ENCODE results near the gene MREG.

Gene MREG, protein sequence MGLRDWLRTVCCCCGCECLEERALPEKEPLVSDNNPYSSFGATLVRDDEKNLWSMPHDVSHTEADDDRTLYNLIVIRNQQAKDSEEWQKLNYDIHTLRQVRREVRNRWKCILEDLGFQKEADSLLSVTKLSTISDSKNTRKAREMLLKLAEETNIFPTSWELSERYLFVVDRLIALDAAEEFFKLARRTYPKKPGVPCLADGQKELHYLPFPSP
- total RNA-seq = 100 to 476 (median 233) reads per million in 18 experiments

DNA sequence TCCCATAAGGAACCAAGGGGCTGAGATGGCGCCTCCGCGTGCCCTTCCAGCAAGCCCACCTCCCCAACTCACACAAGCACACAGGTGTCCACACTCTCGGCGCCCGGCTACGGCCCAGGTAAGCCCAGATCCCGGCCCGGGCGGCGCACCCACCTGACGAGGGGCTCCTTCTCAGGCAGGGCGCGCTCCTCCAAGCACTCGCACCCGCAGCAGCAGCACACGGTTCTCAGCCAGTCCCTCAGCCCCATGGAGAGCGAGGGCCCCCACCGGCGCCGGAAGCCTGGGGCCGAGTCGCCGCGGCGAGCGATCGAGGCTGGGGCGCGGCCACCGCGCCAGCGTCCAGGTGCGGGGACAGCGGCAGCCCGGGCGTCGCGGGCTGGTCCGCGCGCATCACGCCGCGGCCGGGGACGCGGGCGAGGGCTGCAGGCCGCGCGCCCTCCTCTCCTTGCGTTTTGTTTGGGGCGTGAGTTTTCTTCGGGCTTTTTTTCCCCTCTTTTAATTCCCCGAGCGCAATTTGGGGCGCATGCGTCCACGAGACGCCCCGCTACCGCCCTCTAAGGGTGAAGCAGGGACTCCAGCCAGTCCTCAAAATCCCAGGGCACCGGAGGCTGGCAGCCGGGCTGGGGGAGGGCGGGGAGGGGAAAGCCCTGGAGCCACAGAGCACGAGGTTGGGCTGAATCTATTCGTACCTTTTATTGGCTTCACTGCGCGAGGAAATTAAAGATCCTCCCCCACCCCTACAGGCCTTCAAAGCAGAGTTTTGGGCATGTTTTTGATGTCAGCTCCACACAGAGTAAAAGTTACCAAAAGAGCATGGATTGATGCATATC, at the start of gene MREG:
MREG (minus strand) TSS at position 472 of the 830 bp plus-strand sequence; CDS start at position 248, 224 bp downstream.
- peak; percentile 83 to 92 for DNase-seq

DNA sequence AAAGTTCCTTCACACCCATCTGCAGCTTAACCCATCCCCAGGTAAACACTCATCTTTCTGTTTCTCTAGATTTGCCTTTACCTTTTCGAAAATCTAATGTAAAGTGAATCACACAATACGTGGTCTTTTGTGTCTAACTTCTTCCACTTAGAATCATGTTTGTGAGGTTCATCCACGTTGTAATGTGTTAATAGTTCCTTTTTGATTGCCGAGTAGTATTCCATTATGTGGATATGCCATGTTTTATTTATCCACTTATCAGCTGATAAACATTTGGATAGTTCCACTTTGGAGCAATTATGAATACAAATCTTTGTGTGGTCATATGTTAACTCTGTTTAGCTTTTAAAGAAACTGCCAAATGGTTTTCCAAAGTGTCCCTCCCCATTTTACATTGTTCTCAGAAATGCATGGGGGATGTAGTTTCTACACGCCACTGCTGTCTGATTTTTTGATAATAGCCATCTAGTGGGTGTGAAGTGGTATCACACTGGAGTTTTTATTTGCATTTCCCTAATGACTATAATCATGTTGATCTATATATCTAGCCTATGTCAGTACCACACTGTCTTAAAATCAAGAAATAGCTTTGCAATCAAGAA, 46.0 kb upstream of the MREG start:
- no peak for DNase-seq

DNA sequence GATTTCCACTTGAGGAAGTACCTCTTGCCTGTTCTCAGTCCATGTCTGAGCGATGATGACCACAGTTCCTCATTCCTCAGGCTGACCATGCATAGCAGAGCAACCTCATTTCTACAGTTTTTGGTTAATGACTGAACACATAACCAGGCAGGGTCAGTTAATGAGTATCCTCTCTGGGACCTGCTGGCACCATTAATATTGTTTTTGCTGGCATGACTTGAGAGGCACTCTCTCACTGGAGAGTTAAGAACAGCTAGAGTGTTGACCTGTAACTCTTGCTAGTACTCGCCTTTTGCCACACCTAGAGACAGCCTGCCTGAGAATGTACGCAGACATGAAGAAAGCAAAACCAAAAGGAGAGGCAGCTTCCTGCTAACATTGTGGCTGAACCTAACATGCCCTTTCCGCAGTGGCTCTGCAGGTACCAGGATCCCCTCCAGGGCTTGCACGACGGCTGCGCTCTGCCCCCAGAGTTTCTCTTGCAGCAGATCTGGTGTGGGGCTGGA, 44.4 kb upstream of the MREG start:
- peak; percentile 78 to 82 for DNase-seq

DNA sequence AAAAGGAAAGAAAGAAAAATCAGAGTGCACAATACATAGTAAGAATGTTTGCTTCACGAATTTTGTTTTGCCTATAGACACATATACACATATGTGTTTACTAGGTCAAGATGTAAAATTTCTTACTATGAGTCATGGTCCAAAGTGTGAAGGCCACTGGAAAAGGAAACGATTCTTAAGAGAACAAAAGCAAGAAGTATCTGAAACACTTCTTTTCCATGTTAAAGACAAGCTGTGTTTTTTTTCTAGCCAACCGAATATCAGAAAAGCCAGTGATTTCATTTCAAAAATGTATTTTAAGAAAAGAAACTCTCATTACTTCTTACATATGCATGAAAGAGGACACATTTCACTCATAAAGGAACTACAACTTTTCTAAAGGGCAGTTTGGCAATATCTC, 43.4 kb upstream of the MREG start:
- DNase-seq = peak in 1 of 2 donors; percentile 15

DNA sequence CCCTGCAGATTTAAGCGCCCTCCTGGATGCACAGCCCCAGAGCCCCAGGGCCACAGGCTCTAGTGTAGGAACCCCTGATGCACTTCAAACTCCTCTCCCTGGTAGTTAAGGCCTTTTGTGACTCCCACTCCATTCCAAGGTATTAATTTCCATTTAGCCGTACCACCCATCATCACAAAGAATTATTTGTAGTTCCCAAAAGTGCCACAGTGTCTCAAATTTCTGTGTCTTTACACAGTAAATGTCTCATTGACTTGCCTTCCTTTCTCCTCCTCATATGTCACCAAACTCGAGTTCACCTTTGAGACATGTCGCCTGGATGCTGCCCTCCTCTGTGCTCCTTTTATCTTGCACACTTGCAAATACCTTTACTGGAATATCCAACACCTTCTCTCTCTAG, 42.3 kb upstream of the MREG start:
- no peak for DNase-seq

DNA sequence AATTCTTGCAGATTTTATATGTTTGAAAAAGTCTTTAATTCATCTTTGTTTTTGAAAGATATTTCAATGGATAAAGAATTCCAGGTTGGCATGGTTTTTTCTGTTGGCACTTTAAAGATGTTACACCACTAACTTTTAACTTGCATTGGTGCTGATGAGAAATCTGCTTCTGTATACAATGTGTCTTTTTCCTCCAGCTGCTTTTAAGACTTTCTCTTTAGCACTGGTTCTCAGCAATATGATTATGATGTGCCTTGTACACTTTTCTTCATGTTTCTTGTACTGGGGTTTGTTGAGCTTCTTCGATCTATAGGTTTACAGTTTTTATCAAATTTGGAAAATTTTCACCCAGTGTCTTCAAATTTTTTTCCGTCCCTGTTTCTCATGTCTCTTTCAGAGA, 39.1 kb upstream of the MREG start:
- DNase-seq = no peak

DNA sequence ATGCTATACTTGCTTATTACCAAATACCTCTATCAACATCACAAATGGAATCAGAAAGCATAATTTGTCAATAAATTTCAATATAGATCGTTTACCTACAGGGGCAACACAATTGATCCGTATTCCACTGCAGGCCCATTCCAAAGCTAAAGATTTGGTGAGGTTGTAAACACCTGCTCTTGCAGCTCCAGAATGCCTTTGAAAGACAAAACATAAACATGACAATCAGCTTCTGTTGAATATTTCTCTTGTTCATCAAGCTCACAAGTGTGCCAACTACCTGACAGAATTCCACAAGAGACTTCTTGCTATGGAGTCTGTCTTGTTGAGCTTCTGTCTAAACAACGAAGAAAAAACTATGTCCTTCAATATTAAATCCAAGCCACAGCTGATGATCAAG, 38.0 kb upstream of the MREG start:
- no peak for DNase-seq

DNA sequence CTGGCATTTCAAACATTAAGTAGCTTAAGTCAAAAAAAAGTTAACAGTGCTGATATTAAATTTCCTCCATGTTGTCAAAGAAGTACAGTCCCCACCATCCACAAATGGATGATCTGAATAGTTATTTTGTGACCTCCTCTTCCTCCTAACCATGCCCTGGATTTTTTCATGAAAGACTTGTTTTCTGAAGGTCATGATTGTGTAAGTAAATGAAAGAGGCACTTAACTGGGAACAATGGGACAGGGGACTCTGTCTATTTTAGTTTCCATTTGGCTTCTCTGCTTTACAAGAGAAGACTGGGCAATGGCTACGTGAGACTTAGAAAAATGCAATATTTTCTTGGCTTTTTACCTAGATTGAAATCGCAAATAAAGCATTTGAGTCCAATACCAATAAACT, 36.1 kb upstream of the MREG start:
- DNase-seq = no peak

DNA sequence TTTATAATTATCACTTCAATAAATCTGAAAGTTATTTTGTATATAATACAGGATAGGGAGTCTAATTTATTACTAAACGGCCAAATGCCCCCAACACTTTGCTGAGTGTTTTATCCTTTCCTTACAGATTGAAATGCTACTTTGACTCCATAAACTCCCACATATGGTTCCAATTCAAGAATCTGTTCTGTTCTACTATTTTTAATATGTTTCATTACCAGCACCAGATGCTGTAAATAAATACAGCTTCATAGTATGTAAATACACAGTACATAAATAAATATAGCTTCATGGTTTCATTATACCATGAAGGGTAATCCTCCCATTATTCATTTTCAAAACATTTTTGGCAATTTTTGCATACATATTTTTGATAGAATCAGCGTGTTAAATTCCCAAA, 34.0 kb upstream of the MREG start:
- no peak for DNase-seq

DNA sequence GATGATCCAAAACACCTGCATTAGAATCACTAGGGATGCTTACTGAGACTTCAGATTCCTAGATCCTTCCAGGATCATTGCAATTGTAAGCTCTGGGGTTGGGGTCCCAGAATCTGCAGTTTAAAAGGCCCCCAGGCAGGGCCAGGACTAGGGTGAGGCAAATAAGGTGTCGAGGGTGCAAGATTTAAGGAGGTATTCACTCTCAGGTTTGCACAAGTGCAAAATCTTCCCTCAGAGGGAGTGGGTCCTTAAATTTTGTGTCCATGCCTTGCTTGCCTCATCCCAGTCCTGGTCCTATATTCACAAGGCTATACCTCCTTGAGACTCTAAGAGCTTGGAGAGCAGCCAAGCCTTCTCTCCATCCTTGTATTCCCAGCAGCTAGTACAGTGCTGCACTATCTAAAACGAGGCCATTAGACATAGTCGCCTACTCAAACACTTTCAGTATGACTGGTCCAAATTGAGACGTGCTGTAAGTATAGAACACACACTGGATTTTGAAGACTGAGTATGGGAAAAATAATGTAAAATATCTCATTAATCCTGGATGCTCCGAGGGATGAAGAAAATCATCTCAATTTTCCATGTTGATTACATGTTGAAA, 31.6 kb upstream of the MREG start:
- no peak for DNase-seq

DNA sequence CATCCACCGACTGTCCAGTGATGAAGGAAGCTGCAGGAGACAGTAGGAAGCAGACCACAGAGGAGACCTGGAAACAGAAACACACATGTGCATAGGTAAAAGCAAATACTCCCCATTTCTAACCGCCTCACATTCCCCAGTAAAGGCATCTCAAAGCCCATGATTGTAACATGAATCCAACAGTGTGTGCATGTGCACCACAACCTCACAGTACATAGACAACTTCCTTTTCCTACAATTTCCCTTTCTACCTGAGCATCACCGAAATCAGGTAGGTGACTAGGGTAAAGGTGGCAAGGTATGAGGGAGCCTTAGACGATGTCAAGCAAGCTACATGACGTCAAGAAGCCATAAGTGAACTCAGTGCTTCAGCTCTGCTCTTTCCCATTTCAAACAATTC, 30.6 kb upstream of the MREG start:
- no peak for DNase-seq

DNA sequence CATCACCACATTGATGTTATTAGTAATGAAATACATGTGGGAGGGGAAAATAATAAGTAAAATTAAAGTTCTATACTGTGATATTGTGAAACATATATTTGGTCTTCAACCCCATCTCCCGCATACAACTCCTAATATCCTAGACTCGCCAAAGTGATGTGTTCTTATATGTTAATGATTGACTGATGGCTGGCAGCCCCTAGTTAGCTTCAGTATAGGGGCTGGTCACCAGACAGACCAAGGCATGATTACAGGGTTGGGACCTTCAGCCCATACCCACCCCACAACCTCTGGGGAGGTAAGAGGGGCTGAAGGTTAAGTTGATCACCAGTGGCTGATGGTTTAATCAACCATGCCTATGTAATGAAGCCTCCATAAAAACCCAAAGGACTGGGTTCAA, 28.1 kb upstream of the MREG start:
- DNase-seq = no peak

DNA sequence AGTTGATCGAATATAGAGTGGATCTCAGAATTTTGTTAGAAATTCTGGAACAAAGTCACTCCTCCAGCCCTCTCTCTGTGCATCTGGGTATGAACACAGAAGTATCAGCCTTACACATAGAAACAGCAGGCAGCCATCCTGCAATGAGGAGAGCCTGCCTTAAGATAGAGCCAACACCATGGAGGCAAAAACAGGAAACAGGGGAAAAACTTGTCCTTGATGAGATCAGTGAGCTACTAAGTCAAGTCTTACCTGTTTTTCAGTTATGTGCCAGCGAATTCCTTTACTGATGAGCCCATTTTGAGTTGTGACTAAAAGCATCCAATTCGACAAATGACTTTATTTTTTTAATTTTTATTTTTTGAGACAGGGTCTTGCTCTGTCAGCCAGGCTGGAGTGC, 26.6 kb upstream of the MREG start:
- no peak for DNase-seq

DNA sequence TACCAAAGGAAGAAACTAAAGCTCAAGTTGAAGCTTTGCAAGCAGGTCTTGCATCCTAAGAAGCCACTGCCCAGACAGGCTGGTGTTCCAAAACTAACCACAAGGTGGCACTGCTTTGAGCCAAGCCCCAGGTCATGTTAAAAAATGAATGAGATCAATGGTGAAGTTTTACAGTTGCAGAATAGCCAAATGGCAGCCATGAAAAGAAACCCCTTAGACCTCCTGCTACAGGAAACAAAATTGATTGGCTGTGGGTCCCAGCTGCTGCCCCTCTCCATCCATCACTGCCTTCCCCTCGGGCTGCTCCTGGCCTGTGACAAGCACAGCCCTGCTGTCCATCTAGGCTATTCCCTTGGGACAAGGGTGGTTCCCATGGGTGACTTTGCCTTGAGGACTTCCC, 20.7 kb upstream of the MREG start:
- DNase-seq = peak; percentile 74 to 76

DNA sequence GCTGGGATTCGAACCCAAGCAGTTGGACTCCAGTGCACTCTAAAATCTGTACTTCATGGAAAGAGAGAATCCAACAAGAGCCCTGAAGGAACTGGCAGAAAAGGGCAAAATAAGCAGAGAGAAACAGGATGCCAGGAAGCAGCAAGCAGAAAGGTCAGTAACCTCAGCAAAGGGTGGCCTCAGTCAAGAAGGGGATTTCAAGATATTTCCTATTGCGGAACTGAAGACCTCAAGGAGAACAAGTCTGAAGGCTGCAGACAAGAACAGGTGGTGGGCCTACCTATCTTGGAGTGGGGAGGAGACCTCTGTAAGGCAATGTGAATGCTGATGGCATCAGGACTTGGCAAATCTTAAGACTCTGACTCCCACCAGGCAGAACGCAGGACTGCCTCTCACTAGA, 20.1 kb upstream of the MREG start:
- no peak for DNase-seq

DNA sequence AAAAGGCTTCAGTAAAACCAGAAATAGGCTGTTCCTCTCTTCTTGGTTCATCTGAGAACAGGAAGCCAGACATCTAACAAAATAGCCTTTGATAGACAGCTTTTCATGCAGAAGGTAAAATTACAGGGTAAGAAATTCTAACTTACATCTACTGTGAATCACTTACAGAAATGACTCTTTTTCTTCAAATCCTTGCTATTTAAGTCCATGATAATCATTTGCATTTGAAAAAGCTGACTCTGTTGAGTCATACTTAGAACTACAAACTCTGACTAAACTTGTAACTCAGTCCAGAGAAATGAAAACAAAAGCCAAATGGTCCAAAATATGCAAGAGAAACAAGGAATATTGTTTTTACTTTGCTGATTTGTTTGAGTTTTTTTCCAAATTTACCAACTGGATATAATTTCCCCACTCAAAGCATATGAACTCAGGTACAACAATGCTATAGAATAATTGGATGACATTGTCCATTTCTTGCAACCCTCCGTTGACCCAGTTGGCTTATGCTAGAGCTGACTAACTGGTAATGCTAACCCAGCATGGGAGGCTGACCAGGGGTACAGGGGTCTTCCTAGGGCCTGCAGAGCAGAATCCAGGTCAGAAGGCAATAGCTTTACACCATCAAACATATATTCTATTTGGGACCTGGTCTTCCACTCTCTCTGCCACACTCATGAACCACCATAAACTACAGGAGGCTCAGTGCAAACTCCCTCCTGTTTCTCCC, 18.8 kb upstream of the MREG start:
- DNase-seq = no peak

DNA sequence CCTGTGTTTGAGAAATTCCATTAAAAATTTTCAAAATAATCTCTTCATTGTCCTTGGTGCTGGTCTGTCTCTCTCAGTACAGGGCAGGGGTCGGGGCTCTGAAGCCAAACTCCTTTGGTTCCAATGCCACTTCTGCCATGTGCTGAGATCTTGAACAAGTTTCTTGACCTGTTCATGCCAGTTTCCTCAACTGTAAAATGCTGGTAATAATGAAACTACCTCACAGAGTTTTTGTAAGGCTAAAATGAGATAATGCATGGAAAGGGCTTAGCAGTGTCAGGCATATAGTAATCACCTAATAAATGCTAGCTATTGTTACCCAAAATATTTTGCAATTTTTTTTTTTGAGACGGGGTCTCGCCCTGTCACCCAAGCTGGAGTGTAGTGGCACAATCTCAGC, 16.9 kb upstream of the MREG start:
- no peak for DNase-seq

DNA sequence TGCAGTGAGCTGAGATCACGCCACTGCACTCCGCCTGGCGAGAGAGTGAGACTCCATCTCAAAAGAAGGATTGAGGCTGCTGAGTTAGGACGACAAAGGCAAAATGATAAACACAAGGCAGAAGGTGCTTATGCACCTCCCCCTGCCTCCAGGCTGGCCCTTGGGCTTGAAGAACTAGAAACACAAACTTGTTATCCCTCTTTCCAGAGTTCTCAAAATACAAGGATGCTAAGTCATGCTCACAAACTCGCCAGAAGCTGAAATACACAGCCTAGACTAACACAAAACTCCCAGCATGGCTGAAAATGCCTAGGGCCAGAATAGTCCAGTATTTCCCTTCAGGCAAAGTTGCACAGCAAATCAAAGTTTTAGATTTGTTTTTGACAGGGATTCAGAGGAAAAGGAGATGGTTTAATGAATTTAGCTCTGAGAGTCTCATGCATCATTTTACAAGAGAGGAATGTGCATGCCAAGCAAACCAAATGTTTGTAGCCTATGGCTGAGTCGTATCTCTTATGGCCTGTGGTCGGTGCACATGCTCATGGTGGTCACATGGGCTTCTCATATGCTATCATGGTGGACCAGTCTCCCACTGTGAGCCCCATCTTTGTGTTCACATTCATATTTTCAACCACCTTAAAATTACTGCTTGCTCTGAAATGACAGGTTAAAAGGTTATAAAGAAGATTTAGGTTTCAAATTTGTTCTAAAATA, 16.2 kb upstream of the MREG start:
- DNase-seq = no peak

DNA sequence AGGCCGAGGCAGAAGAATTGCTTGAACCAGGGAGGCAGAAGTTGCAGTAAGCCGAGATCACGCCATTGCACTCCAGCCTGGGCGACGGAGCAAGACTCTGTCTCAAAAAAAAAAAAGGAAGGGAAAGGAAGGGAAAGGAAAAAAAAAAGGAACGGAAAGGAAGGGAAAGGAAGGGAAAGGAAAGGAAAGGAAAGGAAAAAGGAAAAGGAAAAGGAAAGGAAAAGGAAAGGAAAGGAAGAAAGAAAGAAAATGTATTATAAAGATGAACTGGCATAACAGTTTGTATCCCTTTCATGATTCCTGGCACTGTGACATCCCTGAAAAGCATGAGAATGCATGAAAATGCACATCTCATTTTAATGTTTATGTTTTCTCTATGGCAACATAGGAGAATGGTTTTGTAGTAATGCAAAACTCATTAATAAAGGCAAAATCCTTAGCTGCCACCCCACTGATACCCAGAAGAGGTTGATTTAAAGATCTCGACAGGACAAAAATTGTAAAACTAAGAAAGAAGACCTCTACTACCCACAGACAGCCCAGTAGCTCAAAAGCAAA, 11.5 kb upstream of the MREG start:
- no peak for DNase-seq

DNA sequence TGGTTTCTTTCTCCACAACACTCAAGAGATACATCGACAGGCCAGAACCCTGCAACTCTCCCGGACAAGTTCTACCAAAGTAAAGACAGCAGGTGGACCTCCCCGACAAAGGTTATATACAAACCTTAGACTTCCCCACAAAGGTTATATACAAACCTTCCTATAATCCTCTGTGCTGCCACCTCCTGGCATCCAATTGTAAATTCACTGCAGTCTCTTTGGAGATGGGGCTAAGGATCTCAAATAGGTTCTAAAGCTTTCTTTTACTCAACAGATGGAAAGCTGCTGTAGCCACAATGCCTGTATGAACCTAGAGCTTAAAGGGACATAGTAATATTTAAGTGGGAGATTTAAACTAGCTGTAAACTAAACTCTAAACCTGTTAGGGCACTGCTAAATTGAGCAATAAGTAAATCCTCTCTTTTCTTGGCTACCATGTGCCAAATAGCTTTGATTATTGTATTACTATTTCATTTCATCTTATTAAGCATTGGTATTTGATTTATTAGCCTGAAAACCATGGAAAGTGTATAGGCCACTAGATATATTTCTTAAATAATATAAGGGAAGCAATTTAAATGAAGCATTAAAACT, 9.8 kb upstream of the MREG start:
- DNase-seq = peak; percentile 65

All from inflammatory macrophage (primary cell).